ENCODE results near the gene ASTL. TPM values are rescaled to one million over a fixed set of nuclear protein-coding genes. Genes with fewer than 3 reads are reported as not detected.

Gene ASTL
- total RNA-seq, 3 donors from 2014 or later = 2.3 to 3.0 (median 2.8) TPM

GRCh38 chr2:96134421-96134820 is 3.9 kb downstream of the ASTL start:
- Mint-ChIP-seq H3K4me1 (ENCODE audit: low read depth) (peaks cover 22% of the 10 kb centered on the region), H3K9me3 (no peaks in the 10 kb centered on the region), H3K36me3 (ENCODE audit: insufficient read depth) (peaks cover 10% of the 10 kb centered on the region), H3K27me3 (ENCODE audit: low read depth) (no peaks in the 10 kb centered on the region), H3K4me3 (no peak overlapping the region)
- no peak for DNase-seq
- ATAC-seq = no peak

GRCh38 chr2:96131813-96132745 is 6.2 kb downstream of the ASTL start:
- ATAC-seq = peak in 1 of 2 donors; percentile 8
- Mint-ChIP-seq H3K9me3 (no peaks in the 10 kb centered on the region), H3K4me3 (no peak overlapping the region), H3K36me3 (ENCODE audit: insufficient read depth) (peaks cover 24% of the 10 kb centered on the region), H3K27me3 (ENCODE audit: low read depth) (no peaks in the 10 kb centered on the region), H3K4me1 (ENCODE audit: low read depth) (peaks cover 15% of the 10 kb centered on the region)
- DNase-seq = no peak

GRCh38 chr2:96131152-96131812 is 7.0 kb downstream of the ASTL start:
- Mint-ChIP-seq H3K4me3 (no peak overlapping the region), H3K9me3 (no peaks in the 10 kb centered on the region), H3K4me1 (ENCODE audit: low read depth) (peaks cover 15% of the 10 kb centered on the region), H3K27me3 (ENCODE audit: low read depth) (no peaks in the 10 kb centered on the region), H3K36me3 (ENCODE audit: insufficient read depth) (peaks cover 29% of the 10 kb centered on the region)
- DNase-seq (no peak), ATAC-seq (peak; percentile 80 to 93)

GRCh38 chr2:96130483-96130882 is 7.8 kb downstream of the ASTL start:
- Mint-ChIP-seq H3K4me1 (ENCODE audit: low read depth) (peaks cover 15% of the 10 kb centered on the region), H3K27me3 (ENCODE audit: low read depth) (no peaks in the 10 kb centered on the region), H3K4me3 (no peak overlapping the region), H3K36me3 (ENCODE audit: insufficient read depth) (peaks cover 34% of the 10 kb centered on the region), H3K9me3 (no peaks in the 10 kb centered on the region)
- no peak for ATAC-seq
- DNase-seq = no peak

- Mint-ChIP-seq H3K4me1 (ENCODE audit: low read depth) (peaks cover 15% of the 10 kb centered on the region), H3K36me3 (ENCODE audit: insufficient read depth) (peaks cover 39% of the 10 kb centered on the region), H3K4me3 (no peak overlapping the region), H3K9me3 (no peaks in the 10 kb centered on the region), H3K27me3 (ENCODE audit: low read depth) (no peaks in the 10 kb centered on the region)
- DNase-seq (no peak), ATAC-seq (peak in 1 of 2 donors; percentile 24)
Observed at GRCh38 chr2:96129528-96130120, 8.7 kb downstream of the ASTL start.

- Mint-ChIP-seq H3K9me3 (no peaks in the 10 kb centered on the region), H3K36me3 (ENCODE audit: insufficient read depth) (peaks cover 42% of the 10 kb centered on the region), H3K27me3 (ENCODE audit: low read depth) (no peaks in the 10 kb centered on the region), H3K4me3 (no peak overlapping the region), H3K4me1 (ENCODE audit: low read depth) (peaks cover 15% of the 10 kb centered on the region)
- DNase-seq (no peak), ATAC-seq (no peak)
Observed at GRCh38 chr2:96128456-96128855, 9.8 kb downstream of the ASTL start.

GRCh38 chr2:96124406-96125265 is 13.7 kb downstream of the ASTL start:
- Mint-ChIP-seq H3K36me3 (ENCODE audit: insufficient read depth) (peaks cover 38% of the 10 kb centered on the region), H3K4me1 (ENCODE audit: low read depth) (peaks cover 2% of the 10 kb centered on the region)

GRCh38 chr2:96123936-96124335 is 14.4 kb downstream of the ASTL start:
- peaks cover 35% of the 10 kb centered on the region for H3K36me3 Mint-ChIP-seq (ENCODE audit: insufficient read depth)
- H3K4me1 Mint-ChIP-seq (ENCODE audit: low read depth) = no peaks in the 10 kb centered on the region
- no peaks in the 10 kb centered on the region for H3K9me3 Mint-ChIP-seq

More at GRCh38 chr2:96124406-96125265, 13.7 kb downstream of the ASTL start:
- peaks cover 17% of the 10 kb centered on the region for H3K27me3 Mint-ChIP-seq (ENCODE audit: low read depth)
- ATAC-seq = no peak
- H3K9me3 Mint-ChIP-seq = no peaks in the 10 kb centered on the region
- no peak overlapping the region for H3K4me3 Mint-ChIP-seq
- no peak for DNase-seq

GRCh38 chr2:96123290-96123689 is 15.0 kb downstream of the ASTL start:
- ATAC-seq (no peak), DNase-seq (no peak)
- Mint-ChIP-seq H3K4me3 (no peak overlapping the region), H3K9me3 (no peaks in the 10 kb centered on the region), H3K4me1 (ENCODE audit: low read depth) (no peaks in the 10 kb centered on the region), H3K36me3 (ENCODE audit: insufficient read depth) (peaks cover 30% of the 10 kb centered on the region), H3K27me3 (ENCODE audit: low read depth) (peaks cover 23% of the 10 kb centered on the region)

More at GRCh38 chr2:96123936-96124335, 14.4 kb downstream of the ASTL start:
- DNase-seq (no peak), ATAC-seq (no peak)
- no peak overlapping the region for H3K4me3 Mint-ChIP-seq
- H3K27me3 Mint-ChIP-seq (ENCODE audit: low read depth) = peaks cover 22% of the 10 kb centered on the region

- Mint-ChIP-seq H3K36me3 (ENCODE audit: insufficient read depth) (peaks cover 26% of the 10 kb centered on the region), H3K9me3 (no peaks in the 10 kb centered on the region), H3K4me3 (no peak overlapping the region), H3K4me1 (ENCODE audit: low read depth) (peaks cover 6% of the 10 kb centered on the region), H3K27me3 (ENCODE audit: low read depth) (peaks cover 23% of the 10 kb centered on the region)
- no peak for ATAC-seq
- no peak for DNase-seq
Observed at GRCh38 chr2:96122391-96122790, 15.9 kb downstream of the ASTL start.

- no peak for DNase-seq
- peaks cover 6% of the 10 kb centered on the region for H3K4me1 Mint-ChIP-seq (ENCODE audit: low read depth)
- peaks cover 23% of the 10 kb centered on the region for H3K27me3 Mint-ChIP-seq (ENCODE audit: low read depth)
- ATAC-seq = no peak
- H3K36me3 Mint-ChIP-seq (ENCODE audit: insufficient read depth) = peaks cover 19% of the 10 kb centered on the region
- no peaks in the 10 kb centered on the region for H3K9me3 Mint-ChIP-seq
- no peak overlapping the region for H3K4me3 Mint-ChIP-seq
Observed at GRCh38 chr2:96121414-96121813, 16.9 kb downstream of the ASTL start.

- Mint-ChIP-seq H3K9me3 (no peaks in the 10 kb centered on the region), H3K4me3 (no peak overlapping the region), H3K4me1 (ENCODE audit: low read depth) (peaks cover 6% of the 10 kb centered on the region), H3K36me3 (ENCODE audit: insufficient read depth) (peaks cover 15% of the 10 kb centered on the region), H3K27me3 (ENCODE audit: low read depth) (peaks cover 23% of the 10 kb centered on the region)
- ATAC-seq (no peak), DNase-seq (no peak)
Observed at GRCh38 chr2:96120991-96121390, 17.3 kb downstream of the ASTL start.

GRCh38 chr2:96120091-96120720 is 18.1 kb downstream of the ASTL start:
- ATAC-seq = no peak
- Mint-ChIP-seq H3K9me3 (no peaks in the 10 kb centered on the region), H3K27me3 (ENCODE audit: low read depth) (peaks cover 27% of the 10 kb centered on the region), H3K4me1 (ENCODE audit: low read depth) (peaks cover 12% of the 10 kb centered on the region), H3K4me3 (no peak overlapping the region), H3K36me3 (ENCODE audit: insufficient read depth) (peaks cover 10% of the 10 kb centered on the region)
- DNase-seq = no peak

Data from activated T-cell treated with anti-CD3 and anti-CD28 coated beads, Interleukin-2, amount 50 U/mL, for 4 hours (primary cell).